ENCODE measurements around the gene ANTXR1.

ANTXR1 gene

DNA sequence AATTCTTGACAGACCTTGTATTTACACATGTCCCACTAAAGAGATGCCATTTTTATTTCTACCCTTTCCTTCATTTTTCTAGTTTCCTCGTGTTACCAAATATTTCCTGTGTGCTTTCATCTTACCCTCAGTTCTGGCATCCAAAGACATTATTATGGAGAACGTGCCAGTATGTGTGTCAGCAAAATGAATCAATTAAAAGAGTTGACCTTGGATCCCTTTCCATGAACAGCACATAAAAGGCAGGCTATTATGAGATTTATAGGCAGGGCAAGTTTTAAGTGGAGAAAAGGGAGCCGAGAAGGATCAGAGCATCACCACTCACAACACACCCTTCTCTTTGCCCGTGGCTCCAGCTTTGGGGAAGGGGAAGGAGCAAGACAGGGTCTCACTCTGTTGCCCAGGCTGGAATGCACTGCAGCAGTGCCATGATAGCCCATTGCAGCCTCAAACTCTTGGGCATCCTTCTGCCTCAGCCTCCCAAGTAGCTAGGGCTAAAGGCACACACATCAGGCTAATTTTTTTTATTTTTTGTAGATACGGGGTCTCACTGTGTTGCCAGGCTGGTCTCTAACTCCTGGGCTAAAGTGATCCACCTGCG, 224.2 kb downstream of the ANTXR1 start:
- Histone ChIP-seq H3K27me3 (ENCODE audit: insufficient read depth, low read length, poor library complexity, severe bottlenecking) (no peaks in the 10 kb centered on the region), H3K9me2 (replicated peaks; ENCODE audit: low read depth, low read length) (no peaks in the 10 kb centered on the region), H3K9me3 (ENCODE audit: insufficient read depth, low read depth, low read length) (no peaks in the 10 kb centered on the region), H3K36me3 (ENCODE audit: insufficient read depth, low read length) (no peaks in the 10 kb centered on the region), H3K4me1 (ENCODE audit: insufficient read depth, low read length, poor library complexity, severe bottlenecking) (no peaks in the 10 kb centered on the region), H4K20me1 (ENCODE audit: insufficient read depth, low read length, poor library complexity, severe bottlenecking) (no peaks in the 10 kb centered on the region), H3K4me3 (ENCODE audit: low read length, poor library complexity, severe bottlenecking) (no peak overlapping the region), H2AFZ (ENCODE audit: low read length) (no peak overlapping the region), H3K4me2 (ENCODE audit: low read depth, low read length, poor library complexity, severe bottlenecking) (no peak overlapping the region), H3K79me2 (ENCODE audit: insufficient read depth, low read length) (no peaks in the 10 kb centered on the region), H3F3A (ENCODE audit: low read depth) (no peaks in the 10 kb centered on the region), H3K9ac (ENCODE audit: low read depth, low read length, poor library complexity, severe bottlenecking) (no peak overlapping the region)
- TF ChIP-seq EZH2phosphoT487 (IDR thresholded peaks at IDR 0.05; ENCODE audit: borderline replicate concordance): no peak
- TF ChIP-seq, protein P1, sequence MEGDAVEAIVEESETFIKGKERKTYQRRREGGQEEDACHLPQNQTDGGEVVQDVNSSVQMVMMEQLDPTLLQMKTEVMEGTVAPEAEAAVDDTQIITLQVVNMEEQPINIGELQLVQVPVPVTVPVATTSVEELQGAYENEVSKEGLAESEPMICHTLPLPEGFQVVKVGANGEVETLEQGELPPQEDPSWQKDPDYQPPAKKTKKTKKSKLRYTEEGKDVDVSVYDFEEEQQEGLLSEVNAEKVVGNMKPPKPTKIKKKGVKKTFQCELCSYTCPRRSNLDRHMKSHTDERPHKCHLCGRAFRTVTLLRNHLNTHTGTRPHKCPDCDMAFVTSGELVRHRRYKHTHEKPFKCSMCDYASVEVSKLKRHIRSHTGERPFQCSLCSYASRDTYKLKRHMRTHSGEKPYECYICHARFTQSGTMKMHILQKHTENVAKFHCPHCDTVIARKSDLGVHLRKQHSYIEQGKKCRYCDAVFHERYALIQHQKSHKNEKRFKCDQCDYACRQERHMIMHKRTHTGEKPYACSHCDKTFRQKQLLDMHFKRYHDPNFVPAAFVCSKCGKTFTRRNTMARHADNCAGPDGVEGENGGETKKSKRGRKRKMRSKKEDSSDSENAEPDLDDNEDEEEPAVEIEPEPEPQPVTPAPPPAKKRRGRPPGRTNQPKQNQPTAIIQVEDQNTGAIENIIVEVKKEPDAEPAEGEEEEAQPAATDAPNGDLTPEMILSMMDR (conservative IDR thresholded peaks at IDR 0.05; ENCODE audit: low read length): no peak

DNA sequence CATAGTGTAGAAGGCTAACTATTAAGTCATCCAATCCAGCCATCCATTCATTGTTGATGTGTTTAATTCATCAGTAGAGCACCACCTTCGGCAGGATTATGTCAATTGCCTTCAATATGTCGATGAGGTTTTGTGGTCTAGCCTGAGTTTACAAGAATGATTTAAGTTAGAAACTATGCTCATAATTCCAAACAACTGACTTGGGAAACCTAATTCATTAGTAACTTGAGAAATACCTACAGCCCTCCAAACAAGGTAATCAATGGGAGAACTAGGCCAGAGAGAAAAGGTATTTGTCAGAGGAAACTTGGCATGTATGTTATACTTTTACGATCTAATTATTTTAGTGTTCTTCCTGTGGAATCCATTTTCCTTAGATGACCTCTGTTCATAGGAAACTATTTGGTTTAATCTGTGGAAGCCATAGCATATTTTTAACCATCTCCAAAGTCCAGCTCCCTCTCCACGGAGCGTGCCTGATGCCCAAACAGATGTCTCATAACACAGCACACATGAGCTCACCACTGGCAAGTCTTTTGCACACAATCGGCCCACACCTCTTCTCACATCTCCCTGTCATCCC, 225.6 kb downstream of the ANTXR1 start:
- Histone ChIP-seq H3K9me3 (ENCODE audit: insufficient read depth, low read depth, low read length) (no peaks in the 10 kb centered on the region), H3K27me3 (ENCODE audit: insufficient read depth, low read length, poor library complexity, severe bottlenecking) (no peaks in the 10 kb centered on the region), H3F3A (ENCODE audit: low read depth) (no peaks in the 10 kb centered on the region), H3K4me2 (ENCODE audit: low read depth, low read length, poor library complexity, severe bottlenecking) (no peak overlapping the region), H3K9me2 (replicated peaks; ENCODE audit: low read depth, low read length) (no peaks in the 10 kb centered on the region), H3K4me3 (ENCODE audit: low read length, poor library complexity, severe bottlenecking) (no peak overlapping the region), H3K9ac (ENCODE audit: low read depth, low read length, poor library complexity, severe bottlenecking) (no peak overlapping the region), H2AFZ (ENCODE audit: low read length) (no peak overlapping the region), H3K4me1 (ENCODE audit: insufficient read depth, low read length, poor library complexity, severe bottlenecking) (no peaks in the 10 kb centered on the region), H3K79me2 (ENCODE audit: insufficient read depth, low read length) (no peaks in the 10 kb centered on the region), H3K36me3 (ENCODE audit: insufficient read depth, low read length) (no peaks in the 10 kb centered on the region), H4K20me1 (ENCODE audit: insufficient read depth, low read length, poor library complexity, severe bottlenecking) (no peaks in the 10 kb centered on the region)
- TF ChIP-seq, protein P1 (conservative IDR thresholded peaks at IDR 0.05; ENCODE audit: low read length): no peak
- no peak for TF ChIP-seq EZH2phosphoT487 (IDR thresholded peaks at IDR 0.05; ENCODE audit: borderline replicate concordance)

DNA sequence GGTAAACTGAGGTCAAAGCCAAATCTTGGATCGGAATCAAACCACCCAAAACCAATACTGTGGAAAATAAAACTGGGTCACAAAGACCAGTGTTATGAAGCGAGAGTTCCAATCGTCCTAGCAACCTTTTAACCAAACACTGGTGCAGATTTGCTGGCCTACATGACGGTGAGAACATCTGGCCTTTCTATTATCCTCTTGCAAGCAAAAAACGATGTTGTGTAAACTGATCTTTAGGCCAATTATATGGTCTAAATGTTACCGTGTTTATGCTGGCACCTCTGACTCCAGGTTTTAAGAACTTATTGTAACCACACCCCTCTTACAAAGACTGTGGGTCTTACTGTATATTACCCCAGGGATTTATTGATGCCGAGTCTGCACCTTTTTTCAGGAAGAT, 228.1 kb downstream of the ANTXR1 start:
- H3K79me2 ChIP-seq (ENCODE audit: insufficient read depth, low read length): no peaks in the 10 kb centered on the region
- no peaks in the 10 kb centered on the region for H4K20me1 ChIP-seq (ENCODE audit: insufficient read depth, low read length, poor library complexity, severe bottlenecking)
- no peaks in the 10 kb centered on the region for H3K9me3 ChIP-seq (ENCODE audit: insufficient read depth, low read depth, low read length)
- no peaks in the 10 kb centered on the region for H3K36me3 ChIP-seq (ENCODE audit: insufficient read depth, low read length)
- no peak overlapping the region for H2AFZ ChIP-seq (ENCODE audit: low read length)
- H3F3A ChIP-seq (ENCODE audit: low read depth): no peaks in the 10 kb centered on the region
- H3K27me3 ChIP-seq (ENCODE audit: insufficient read depth, low read length, poor library complexity, severe bottlenecking): no peaks in the 10 kb centered on the region
- H3K4me2 ChIP-seq (ENCODE audit: low read depth, low read length, poor library complexity, severe bottlenecking): no peak overlapping the region
- no peak overlapping the region for H3K4me3 ChIP-seq (ENCODE audit: low read length, poor library complexity, severe bottlenecking)
- no peaks in the 10 kb centered on the region for H3K4me1 ChIP-seq (ENCODE audit: insufficient read depth, low read length, poor library complexity, severe bottlenecking)
- TF ChIP-seq, protein P1 (conservative IDR thresholded peaks at IDR 0.05; ENCODE audit: low read length): no peak
- H3K9me2 ChIP-seq (replicated peaks; ENCODE audit: low read depth, low read length): no peaks in the 10 kb centered on the region
- no peak overlapping the region for H3K9ac ChIP-seq (ENCODE audit: low read depth, low read length, poor library complexity, severe bottlenecking)
